Kidney epithelial cell (primary cell): ENCODE data around the gene PDE4B. TPM values are rescaled to one million over a fixed set of nuclear protein-coding genes. Genes with fewer than 3 reads are reported as not detected.
"Not testable (repeated sequence)": the region's sequence is repeated elsewhere in the genome, so short reads cannot be mapped to it uniquely, and the experiment has no call there.

Source experiments
- DNase-seq: peaks from one replicate; pipeline ENCODE4 v3.0.0-alpha.2; 2010; ENCODE audit warnings: low read depth
- H3K27me3 ChIP-seq: 2 replicates; pipeline ENCODE4 v1.6.0; 2011; ENCODE audit warnings: low read length; ENCODE audit not compliant: control insufficient read depth, insufficient read depth
- H3K36me3 ChIP-seq: 2 replicates; pipeline ENCODE4 v1.5.1; 2011; ENCODE audit warnings: low read length; ENCODE audit not compliant: control insufficient read depth, insufficient read depth
- H3K4me3 ChIP-seq: 2 replicates; pipeline ENCODE4 v1.5.1; 2011; ENCODE audit warnings: low read depth, mild to moderate bottlenecking, control low read depth, low read length
- total RNA-seq: library from RNA; depleted of rRNA; stranded (reverse); fragments of >200 nt; gene quantifications from 2 replicates; pipeline ENCODE4 v1.2.3, GENCODE V29; 2015
- TF ChIP-seq, protein P1 (sequence below): IDR thresholded peaks from 2 replicates; pipeline ENCODE4 v1.5.1; 2011; ENCODE audit warnings: mild to moderate bottlenecking, moderate library complexity, low read length, control low read depth, inconsistent platforms; ENCODE audit not compliant: insufficient read depth, poor library complexity, severe bottlenecking

The PDE4B gene
- total RNA-seq, 1 donor from 2014 or later: 0.33 TPM

DNA sequence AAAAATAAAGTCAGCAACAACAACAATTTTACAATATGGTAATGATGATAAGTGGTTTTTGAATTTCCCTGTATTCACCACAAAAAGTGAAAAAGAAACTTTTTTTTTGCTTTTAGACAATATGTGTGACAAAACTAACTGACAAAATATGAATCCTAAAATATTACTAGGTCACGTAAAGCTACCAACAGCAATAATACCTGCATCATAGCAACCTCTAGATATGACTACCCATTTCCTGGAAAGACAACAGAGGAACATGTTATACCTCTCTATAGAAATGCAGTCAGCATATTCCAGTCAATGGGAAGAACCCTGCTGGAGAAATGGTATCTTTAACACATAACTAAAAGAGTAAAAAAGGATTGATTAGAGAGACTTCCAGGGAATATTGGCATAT lies 73.7 kb downstream of the PDE4B start:
- no peaks in the 10 kb centered on the region for H3K36me3 ChIP-seq
- H3K4me3 ChIP-seq: no peak overlapping the region
- DNase-seq: no peak
- TF ChIP-seq, protein P1, sequence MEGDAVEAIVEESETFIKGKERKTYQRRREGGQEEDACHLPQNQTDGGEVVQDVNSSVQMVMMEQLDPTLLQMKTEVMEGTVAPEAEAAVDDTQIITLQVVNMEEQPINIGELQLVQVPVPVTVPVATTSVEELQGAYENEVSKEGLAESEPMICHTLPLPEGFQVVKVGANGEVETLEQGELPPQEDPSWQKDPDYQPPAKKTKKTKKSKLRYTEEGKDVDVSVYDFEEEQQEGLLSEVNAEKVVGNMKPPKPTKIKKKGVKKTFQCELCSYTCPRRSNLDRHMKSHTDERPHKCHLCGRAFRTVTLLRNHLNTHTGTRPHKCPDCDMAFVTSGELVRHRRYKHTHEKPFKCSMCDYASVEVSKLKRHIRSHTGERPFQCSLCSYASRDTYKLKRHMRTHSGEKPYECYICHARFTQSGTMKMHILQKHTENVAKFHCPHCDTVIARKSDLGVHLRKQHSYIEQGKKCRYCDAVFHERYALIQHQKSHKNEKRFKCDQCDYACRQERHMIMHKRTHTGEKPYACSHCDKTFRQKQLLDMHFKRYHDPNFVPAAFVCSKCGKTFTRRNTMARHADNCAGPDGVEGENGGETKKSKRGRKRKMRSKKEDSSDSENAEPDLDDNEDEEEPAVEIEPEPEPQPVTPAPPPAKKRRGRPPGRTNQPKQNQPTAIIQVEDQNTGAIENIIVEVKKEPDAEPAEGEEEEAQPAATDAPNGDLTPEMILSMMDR: no peak
- no peaks in the 10 kb centered on the region for H3K27me3 ChIP-seq

DNA sequence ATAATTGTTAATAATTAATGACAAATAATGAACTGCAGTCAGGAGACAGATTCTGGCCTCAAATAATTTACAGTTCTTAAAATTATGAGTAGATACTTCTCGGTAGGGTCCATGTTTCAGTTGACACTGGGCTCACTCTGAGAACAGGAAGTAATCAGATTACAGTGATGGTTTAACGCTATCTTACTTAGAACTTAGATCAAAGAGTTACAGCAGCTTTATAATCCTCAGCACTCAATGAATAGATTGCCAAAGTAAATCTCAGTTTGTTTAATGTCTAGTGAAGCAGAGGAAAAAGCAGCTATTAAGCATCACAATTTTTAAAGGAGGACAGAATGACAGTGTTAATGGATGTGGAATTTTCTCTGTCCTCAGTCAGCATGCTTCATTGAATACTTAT lies 79.6 kb downstream of the PDE4B start:
- Histone ChIP-seq H3K36me3 (no peaks in the 10 kb centered on the region), H3K4me3 (no peak overlapping the region), H3K27me3 (no peaks in the 10 kb centered on the region)
- TF ChIP-seq, protein P1: no peak
- no peak for DNase-seq

DNA sequence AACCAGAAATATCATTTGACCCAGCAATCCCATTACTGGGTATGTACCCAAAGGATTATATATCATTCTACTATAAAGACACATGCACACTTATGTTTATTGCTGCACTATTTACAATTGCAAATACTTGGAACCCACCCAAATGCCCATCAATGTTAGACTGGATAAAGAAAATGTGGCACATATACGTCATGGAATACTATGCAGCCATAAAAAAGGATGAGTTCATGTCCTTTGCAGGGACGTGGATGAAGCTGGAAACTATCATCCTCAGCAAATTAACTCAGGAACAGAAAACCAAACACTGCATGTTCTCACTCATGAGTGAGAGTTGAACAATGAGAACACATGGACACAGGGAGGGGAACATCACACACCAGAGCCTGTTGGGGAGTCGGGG lies 85.6 kb downstream of the PDE4B start:
- not testable (repeated sequence) for DNase-seq, H3K4me3 ChIP-seq, H3K36me3 ChIP-seq, H3K27me3 ChIP-seq

DNA sequence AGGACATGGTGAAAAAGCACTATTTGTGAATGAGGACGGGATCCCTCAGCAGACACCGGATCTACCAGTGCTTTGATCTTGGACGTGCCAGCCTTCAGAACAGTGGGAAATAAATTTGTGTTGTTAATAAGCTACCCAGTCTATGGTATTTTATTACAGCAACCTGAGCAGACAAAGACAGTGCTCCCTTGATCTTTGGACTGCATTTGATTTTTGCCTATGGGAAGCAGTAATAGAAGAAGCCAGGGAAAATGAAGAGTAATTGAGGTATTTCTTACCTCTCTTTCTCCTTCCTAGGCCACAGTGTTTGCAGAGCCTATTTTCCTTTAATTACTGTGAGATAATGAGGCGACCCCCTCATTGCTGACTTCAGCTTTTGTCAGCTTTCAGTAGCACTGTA lies 87.9 kb downstream of the PDE4B start:
- TF ChIP-seq, protein P1: no peak
- Histone ChIP-seq H3K27me3 (no peaks in the 10 kb centered on the region), H3K36me3 (no peaks in the 10 kb centered on the region), H3K4me3 (no peak overlapping the region)
- DNase-seq: no peak

DNA sequence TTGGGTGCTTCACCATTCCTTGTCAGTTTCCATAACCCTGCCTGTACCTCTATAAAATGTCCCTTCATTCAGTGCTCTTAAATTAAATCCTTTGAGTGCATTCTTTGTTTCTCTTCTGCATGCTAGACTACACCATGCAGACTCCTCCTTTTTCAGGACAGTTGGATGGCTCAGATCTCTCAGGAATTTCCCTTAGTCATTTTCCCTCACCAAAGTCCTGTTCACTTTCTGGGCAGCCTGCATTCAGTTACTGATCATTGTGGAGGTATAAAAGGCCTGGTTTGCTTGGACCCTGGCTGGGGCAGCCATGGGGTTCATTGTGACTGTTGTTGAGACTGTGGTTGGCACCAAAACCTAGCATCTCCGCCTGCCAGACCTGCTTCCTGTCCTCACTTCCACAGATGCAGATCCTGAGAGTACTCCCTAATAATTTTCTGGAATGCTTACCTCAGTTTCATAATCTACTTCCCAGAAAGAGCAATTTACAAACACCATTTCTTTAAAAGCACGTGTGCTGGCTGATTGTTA lies 88.4 kb downstream of the PDE4B start:
- TF ChIP-seq, protein P1: no peak
- no peak for DNase-seq
- Histone ChIP-seq H3K4me3 (no peak overlapping the region), H3K36me3 (no peaks in the 10 kb centered on the region), H3K27me3 (no peaks in the 10 kb centered on the region)

DNA sequence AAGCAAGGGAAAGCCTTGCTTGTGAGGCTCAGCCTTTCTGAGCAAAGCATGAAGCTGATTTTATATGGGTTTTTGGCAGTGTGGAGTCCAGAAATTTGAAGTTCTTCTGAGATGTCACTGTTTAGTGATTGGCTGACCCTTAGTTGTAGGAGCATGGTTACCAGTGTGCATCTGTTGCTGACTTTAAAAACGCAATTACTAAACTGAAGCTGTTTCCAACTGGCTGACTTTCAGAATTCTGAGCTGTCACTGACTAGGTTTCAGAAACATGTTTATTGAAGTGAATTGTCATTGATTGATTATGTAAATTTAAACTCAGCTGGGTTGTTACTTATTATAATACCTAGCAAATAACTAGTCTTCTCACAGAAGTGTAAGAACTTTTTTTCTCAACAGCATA lies 89.4 kb downstream of the PDE4B start:
- TF ChIP-seq, protein P1: no peak
- no peak for DNase-seq
- no peaks in the 10 kb centered on the region for H3K36me3 ChIP-seq
- no peaks in the 10 kb centered on the region for H3K27me3 ChIP-seq
- H3K4me3 ChIP-seq: no peak overlapping the region

DNA sequence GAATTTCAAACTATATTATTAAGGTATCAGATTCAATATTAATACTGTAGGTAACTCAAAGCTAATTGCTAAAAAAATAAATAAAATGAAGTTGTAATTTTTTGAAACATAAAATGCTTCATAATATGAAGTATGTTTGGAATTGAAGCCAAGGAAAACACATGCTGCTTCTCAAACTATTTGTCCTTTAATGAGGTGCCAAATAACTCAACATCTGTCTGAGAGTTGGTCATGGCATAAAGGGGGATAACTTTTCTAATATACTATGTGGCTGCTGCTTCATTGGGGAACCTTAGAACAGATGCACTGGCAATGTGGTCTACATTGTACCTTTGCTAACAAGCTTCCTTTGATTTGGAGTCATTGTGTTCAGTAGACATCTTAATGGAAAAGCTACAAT lies 96.7 kb downstream of the PDE4B start:
- DNase-seq: no peak
- no peaks in the 10 kb centered on the region for H3K36me3 ChIP-seq
- no peaks in the 10 kb centered on the region for H3K27me3 ChIP-seq
- TF ChIP-seq, protein P1: no peak
- H3K4me3 ChIP-seq: no peak overlapping the region
